HEK293T (cell line): ENCODE data around the gene GMPR.

Experiments
- CTCF ChIA-PET: fragments of 350-600 bp; formaldehyde crosslinking; extraction: SDS; loops from one replicate; lab custom pipeline; 2021; ENCODE audit warnings: antibody characterized with exemption, inconsistent platforms; lab: Yijun Ruan, JAX
- POLR2A ChIA-PET: fragments of 350-600 bp; formaldehyde crosslinking; extraction: SDS; loops from one replicate; lab custom pipeline; 2020; ENCODE audit warnings: antibody characterized with exemption, inconsistent platforms; lab: Yijun Ruan, JAX
- DNase-seq: peaks from one replicate; pipeline ENCODE4 v3.0.0; 2012; ENCODE audit warnings: mixed read lengths; ENCODE audit errors: extremely low spot score
- ARNT ChIP-seq: fragments of 450-650 bp; IDR thresholded peaks from 2 replicates; pipeline ENCODE4 v1.6.1; 2017; ENCODE audit warnings: mild to moderate bottlenecking
- BHLHE40 ChIP-seq: fragments of 450-650 bp; IDR thresholded peaks from 2 replicates; pipeline ENCODE4 v1.6.1; 2016; ENCODE audit warnings: mild to moderate bottlenecking, moderate library complexity, borderline replicate concordance
- CTBP1 ChIP-seq: fragments of 450-650 bp; IDR thresholded peaks from 2 replicates; pipeline ENCODE4 v1.6.1; 2016; ENCODE audit warnings: borderline replicate concordance
- ELF4 ChIP-seq: fragments of 450-650 bp; IDR thresholded peaks from 2 replicates; pipeline ENCODE4 v1.6.1; 2017; ENCODE audit warnings: antibody characterized with exemption
- FOXA1 ChIP-seq: fragments of 450-650 bp; IDR thresholded peaks from 2 replicates; pipeline ENCODE4 v1.6.1; 2016; ENCODE audit warnings: mild to moderate bottlenecking
- FOXK2 ChIP-seq: fragments of 450-650 bp; IDR thresholded peaks from 2 replicates; pipeline ENCODE4 v1.6.1; 2016; ENCODE audit warnings: mild to moderate bottlenecking
- FOXM1 ChIP-seq: fragments of 450-650 bp; IDR thresholded peaks from 2 replicates; pipeline ENCODE4 v1.6.1; 2017; ENCODE audit warnings: mild to moderate bottlenecking, borderline replicate concordance
- HDGF ChIP-seq: fragments of 450-650 bp; IDR thresholded peaks from 2 replicates; pipeline ENCODE4 v1.6.1; 2017; ENCODE audit warnings: antibody characterized with exemption, borderline replicate concordance
- L3MBTL2 ChIP-seq: fragments of 450-650 bp; conservative IDR thresholded peaks from 2 replicates; pipeline ENCODE4 v1.6.1; 2016; ENCODE audit warnings: mild to moderate bottlenecking
- LEF1 ChIP-seq: fragments of 450-650 bp; IDR thresholded peaks from 2 replicates; pipeline ENCODE4 v1.6.1; 2017; ENCODE audit warnings: mild to moderate bottlenecking, borderline replicate concordance
- NFRKB ChIP-seq: fragments of 450-650 bp; IDR thresholded peaks from 2 replicates; pipeline ENCODE4 v1.6.1; 2016; ENCODE audit warnings: mild to moderate bottlenecking, moderate library complexity
- SP1 ChIP-seq: fragments of 450-650 bp; IDR thresholded peaks from 2 replicates; pipeline ENCODE4 v1.6.1; 2017
- SUZ12 ChIP-seq: fragments of 450-650 bp; IDR thresholded peaks from 2 replicates; pipeline ENCODE4 v1.6.1; 2016; ENCODE audit warnings: mild to moderate bottlenecking
- TARDBP ChIP-seq: fragments of 450-650 bp; IDR thresholded peaks from 2 replicates; pipeline ENCODE4 v1.6.1; 2016
- ZNF384 ChIP-seq: fragments of 450-650 bp; IDR thresholded peaks from 2 replicates; pipeline ENCODE4 v1.6.1; 2016
- TF ChIP-seq, protein P1 (sequence below): fragments of 450-650 bp; IDR thresholded peaks from 2 replicates; pipeline ENCODE4 v1.6.1; 2016

GMPR gene

GRCh38 chr6:16305788-16306187, 67.4 kb downstream of the GMPR start:
- ChIA-PET POLR2A (no interaction called here), CTCF (no interaction called here)
- TF ChIP-seq ARNT (no peak), ELF4 (no peak), HDGF (no peak), FOXK2 (no peak), L3MBTL2 (no peak), FOXA1 (no peak), BHLHE40 (no peak)
- no peak for DNase-seq

GRCh38 chr6:16306334-16306733, 67.9 kb downstream of the GMPR start:
- no peak for DNase-seq
- CTCF ChIA-PET, result no interaction called here
- POLR2A ChIA-PET, result no interaction called here
- TF ChIP-seq FOXA1 (no peak), TARDBP (no peak), LEF1 (no peak), FOXK2 (no peak), ELF4 (no peak), NFRKB (no peak), SUZ12 (no peak), L3MBTL2 (no peak), HDGF (no peak), ZNF384 (no peak), CTBP1 (no peak), ARNT (no peak)
- TF ChIP-seq, protein P1, sequence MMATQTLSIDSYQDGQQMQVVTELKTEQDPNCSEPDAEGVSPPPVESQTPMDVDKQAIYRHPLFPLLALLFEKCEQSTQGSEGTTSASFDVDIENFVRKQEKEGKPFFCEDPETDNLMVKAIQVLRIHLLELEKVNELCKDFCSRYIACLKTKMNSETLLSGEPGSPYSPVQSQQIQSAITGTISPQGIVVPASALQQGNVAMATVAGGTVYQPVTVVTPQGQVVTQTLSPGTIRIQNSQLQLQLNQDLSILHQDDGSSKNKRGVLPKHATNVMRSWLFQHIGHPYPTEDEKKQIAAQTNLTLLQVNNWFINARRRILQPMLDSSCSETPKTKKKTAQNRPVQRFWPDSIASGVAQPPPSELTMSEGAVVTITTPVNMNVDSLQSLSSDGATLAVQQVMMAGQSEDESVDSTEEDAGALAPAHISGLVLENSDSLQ, result no peak

GRCh38 chr6:16311763-16312162, 73.4 kb downstream of the GMPR start:
- TF ChIP-seq ELF4, result no peak
- TF ChIP-seq TARDBP, result no peak
- TF ChIP-seq L3MBTL2, result no peak
- no peak for TF ChIP-seq NFRKB
- TF ChIP-seq FOXK2, result no peak
- no peak for TF ChIP-seq BHLHE40
- TF ChIP-seq FOXM1, result no peak
- TF ChIP-seq SP1, result no peak
- POLR2A ChIA-PET, result no interaction called here
- CTCF ChIA-PET, result interaction anchor here (0.8 kb wide), 1 partner anchor 25 kb away, joined by 3 read pairs; no protein-coding TSS in a partner anchor
- no peak for DNase-seq

DNA sequence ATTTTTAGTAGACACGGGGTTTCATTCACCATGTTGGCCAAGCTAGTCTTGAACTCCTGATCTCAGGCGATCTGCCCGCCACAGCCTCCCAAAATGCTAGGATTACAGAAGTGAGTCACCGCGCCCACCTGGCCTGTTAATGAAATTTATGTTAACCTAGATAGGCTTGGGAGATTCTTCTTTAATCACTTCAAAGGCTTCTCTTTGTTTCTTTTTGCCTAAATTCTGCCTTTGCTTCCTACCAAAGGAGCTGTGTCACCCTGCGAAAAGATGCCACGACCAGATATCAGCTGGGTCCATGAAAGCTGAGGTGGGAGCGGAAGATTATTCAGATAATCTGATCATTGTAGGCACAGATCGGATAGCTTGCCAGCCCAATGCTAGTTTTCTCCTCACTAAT, 75.3 kb downstream of the GMPR start:
- ChIA-PET CTCF (interaction anchor here (1.1 kb wide), 1 partner anchor 27 kb away, joined by 3 read pairs; no protein-coding TSS in a partner anchor), POLR2A (no interaction called here)
- TF ChIP-seq TARDBP (no peak), ARNT (no peak), L3MBTL2 (no peak)
- DNase-seq, result no peak

GRCh38 chr6:16314296-16314695, 75.9 kb downstream of the GMPR start:
- DNase-seq, result no peak
- ChIA-PET CTCF (no interaction called here), POLR2A (no interaction called here)
- TF ChIP-seq ELF4 (no peak), SP1 (no peak), FOXK2 (no peak), BHLHE40 (no peak), ZNF384 (no peak), TARDBP (no peak), L3MBTL2 (no peak), FOXM1 (no peak), HDGF (no peak), CTBP1 (no peak), FOXA1 (no peak), NFRKB (no peak)
- TF ChIP-seq, protein P1, result no peak

DNA sequence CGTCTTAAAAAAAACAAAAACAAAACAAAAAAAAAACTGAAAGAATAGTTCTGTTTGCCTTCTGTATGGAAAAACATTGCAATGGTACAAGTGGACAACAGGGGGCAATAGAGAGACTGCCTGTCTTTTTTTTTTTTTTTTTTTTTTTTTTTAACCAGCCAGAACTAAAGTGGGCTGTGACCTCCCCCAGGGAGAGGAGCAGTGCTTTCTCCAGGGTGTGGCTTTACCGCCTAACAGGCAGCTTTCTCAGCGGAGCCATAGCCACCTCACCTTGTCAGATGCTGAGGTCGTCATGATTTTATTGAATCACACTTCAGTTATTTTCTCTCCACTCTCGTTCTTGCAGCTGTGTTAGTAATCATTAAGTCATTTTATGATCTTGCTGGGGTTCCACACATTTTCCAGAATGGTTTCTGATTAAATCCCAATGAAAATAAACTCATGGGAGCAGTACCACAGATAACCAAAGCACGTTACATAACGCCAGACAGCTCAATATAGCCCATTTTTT, 78.4 kb downstream of the GMPR start:
- TF ChIP-seq LEF1 (no peak), ZNF384 (peak; percentile 100), FOXA1 (no peak)
- DNase-seq, result peak; percentile 77
- ChIA-PET POLR2A (interaction anchor here (0.7 kb wide), 2 partner anchors 458 to 1333 kb away, joined by 3 to 4 read pairs; no protein-coding TSS in a partner anchor), CTCF (interaction anchor here (0.6 to 1.1 kb wide), 13 partner anchors 9 to 620 kb away, joined by 3 to 11 read pairs (median 4); no protein-coding TSS in a partner anchor)

DNA sequence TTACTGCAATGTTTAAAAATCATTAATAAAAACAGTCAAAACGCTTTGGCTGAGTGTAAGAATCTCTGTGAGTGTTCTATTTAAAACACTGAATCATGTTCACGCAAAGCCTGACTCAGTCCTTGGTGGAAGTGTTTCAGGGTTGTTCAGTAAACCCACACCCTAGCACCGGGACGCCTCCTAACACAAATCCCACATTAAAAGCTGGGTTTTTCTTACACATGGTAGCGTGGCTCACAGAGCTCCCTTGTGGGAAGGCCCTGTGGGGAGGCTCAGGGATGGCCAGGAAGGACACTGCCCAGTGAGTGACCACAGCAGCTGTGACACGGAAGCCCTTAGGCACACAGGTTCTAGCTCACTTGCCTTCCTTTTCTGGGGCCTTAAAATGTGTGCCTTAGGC, 80.2 kb downstream of the GMPR start:
- DNase-seq, result no peak
- ChIA-PET POLR2A (no interaction called here), CTCF (interaction anchor here (0.5 to 2.4 kb wide), 2 partner anchors 32 to 77 kb away, joined by 4 to 11 read pairs; no protein-coding TSS in a partner anchor)
- no peak for TF ChIP-seq TARDBP
- TF ChIP-seq FOXA1, result no peak
- no peak for TF ChIP-seq ZNF384
- TF ChIP-seq FOXM1, result no peak
- TF ChIP-seq, protein P1, result no peak
- TF ChIP-seq ARNT, result no peak
- no peak for TF ChIP-seq HDGF
